HG03565 (cell line): ENCODE measurements around the gene ATP1A2.
"Not testable (repeated sequence)": the region's sequence is repeated elsewhere in the genome, so short reads cannot be mapped to it uniquely, and the experiment has no call there.

Experiments
- ATAC-seq: cut with Tn5 transposase; IDR thresholded peaks from one replicate; pipeline ENCODE4 v1.9.1; 2021; ENCODE audit warnings: mild to moderate bottlenecking, moderate library complexity; ENCODE audit not compliant: unreplicated experiment

ATP1A2 gene

DNA sequence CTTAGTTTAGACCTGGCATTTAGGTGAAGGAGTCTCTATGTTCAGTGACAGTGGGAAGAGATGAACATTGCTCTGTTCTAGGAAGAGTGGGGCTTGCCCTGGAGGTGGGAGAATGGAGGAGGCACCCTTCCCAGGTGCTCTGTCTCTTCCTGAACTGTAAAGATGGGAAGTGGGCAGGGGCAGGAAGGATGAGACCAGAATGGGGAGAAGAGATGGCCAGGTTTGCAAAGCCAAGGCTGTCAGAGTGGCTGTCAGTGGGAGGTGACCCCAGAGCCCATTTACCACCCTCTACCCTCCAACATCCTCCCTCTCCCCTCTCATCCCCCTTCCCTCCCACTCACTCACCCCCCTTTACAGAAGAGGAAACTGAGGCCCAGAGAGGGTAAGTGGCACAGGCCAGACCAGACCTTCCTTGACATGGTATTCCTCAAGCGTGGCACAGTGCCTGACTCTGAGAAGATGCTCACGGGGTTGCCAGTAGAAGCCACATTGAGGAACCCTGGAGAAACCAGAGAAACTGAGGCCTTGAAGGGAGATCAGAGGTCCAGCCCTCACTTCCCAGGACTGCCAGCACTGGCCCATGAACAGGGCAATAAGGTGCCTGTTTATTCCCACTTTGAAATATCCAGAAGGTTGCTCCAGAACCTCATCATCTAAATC, 15.7 kb upstream of the ATP1A2 start:
- ATAC-seq, result no peak

- ATAC-seq, result no peak
These were observed 14.4 kb upstream of the ATP1A2 start for GRCh38 chr1:160101037-160101716.

DNA sequence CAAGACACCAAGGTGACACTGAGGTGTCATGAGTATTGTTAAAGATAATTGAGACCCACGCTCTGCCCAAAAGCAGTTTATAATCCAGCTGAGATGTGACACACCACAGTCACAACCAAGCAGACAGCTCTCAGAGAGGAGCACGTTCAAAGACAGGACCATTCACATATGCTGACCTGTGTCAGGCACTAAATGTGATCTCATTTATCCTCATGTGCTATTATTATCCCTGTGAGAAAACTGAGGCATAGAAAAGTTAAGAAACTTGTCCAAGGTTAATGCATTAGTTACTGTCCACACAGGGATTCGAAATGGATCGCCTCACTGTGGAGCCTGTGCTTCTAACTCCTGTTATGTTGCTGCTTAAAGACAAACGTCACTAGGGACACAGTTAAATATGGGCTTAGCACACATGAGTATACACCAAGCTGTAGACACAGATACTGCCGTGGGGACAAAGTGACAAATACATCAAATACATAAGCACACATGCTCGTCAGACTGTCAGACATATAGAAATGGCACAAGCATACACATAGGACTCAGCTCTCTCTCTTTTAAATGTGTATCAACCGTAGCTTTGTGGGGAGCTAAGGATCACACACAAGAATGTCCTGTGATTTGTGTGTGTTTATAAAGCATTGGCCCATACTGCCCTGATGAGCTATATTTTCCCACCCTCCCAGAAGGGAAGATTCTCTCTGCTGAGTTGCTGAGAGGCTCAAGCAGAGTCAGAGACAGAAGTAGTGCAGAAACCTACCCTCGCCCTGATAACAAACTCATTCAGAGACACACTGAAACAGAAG, 13.6 kb upstream of the ATP1A2 start:
- no peak for ATAC-seq

GRCh38 chr1:160103658-160104408, 11.7 kb upstream of the ATP1A2 start:
- ATAC-seq, result no peak

DNA sequence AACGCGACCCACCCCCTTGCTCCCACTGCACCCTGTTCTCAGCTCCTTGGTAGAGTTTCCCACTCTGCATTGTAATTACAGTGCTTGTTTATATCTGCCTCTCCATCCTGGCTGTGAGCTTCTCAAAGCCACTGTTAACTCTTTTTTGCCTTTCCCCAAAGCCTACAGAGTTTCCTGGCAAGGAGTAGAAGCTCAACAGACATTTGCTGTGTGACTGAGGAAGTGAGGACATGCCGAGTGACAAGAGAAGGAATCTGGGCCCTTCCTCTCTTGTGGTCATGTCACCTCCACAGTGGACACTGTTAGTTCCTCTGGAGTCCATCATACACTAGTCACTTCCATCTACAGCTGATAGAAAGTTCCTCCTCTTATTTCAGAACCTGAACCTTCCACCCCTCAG, 11.1 kb upstream of the ATP1A2 start:
- ATAC-seq, result no peak

GRCh38 chr1:160105155-160105554, 10.4 kb upstream of the ATP1A2 start:
- no peak for ATAC-seq

DNA sequence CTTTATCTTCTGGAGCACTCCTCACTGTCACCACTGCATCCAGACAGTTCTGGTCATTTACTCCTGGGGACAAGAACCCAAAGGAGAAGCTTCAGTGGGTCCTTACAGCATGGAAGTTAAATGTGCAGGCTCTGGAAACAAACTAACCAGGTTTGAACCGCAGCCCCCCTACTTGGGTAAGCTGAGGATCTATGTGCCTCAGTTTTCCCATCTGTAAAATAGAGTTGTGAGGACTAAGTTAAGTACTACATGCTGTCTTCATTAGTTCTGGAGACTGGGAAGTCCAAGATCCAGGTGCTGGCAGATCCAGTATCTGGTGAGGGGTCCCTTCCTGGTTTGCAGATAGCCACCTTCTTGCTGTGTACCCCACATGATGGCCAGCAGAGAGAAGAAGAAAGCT, 8.0 kb upstream of the ATP1A2 start:
- ATAC-seq, result no peak

GRCh38 chr1:160108888-160109662, 6.5 kb upstream of the ATP1A2 start:
- ATAC-seq, result no peak

GRCh38 chr1:160109686-160110085, 5.9 kb upstream of the ATP1A2 start:
- ATAC-seq, result no peak

DNA sequence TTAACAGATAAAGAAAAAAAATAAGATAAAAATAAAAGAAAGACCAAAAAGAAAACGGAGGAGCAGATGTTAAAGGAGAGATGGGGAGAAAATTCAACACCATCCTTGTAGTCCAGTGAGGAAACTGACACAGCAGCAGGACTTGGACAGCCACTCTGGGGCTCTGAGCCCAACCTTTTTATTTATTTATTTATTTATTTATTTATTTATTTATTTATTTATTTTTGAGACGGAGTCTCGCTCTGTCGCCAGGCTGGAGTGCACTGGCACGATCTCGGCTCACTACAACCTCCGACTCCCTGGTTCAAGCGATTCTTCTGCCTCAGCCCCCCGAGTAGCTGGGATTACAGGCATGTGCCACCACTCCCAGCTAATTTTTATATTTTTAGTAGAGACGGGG, 4.1 kb upstream of the ATP1A2 start:
- not testable (repeated sequence) for ATAC-seq

- no peak for ATAC-seq
These were observed 3.2 kb upstream of the ATP1A2 start for GRCh38 chr1:160112357-160112756.

GRCh38 chr1:160113407-160113806, 2.2 kb upstream of the ATP1A2 start:
- no peak for ATAC-seq

DNA sequence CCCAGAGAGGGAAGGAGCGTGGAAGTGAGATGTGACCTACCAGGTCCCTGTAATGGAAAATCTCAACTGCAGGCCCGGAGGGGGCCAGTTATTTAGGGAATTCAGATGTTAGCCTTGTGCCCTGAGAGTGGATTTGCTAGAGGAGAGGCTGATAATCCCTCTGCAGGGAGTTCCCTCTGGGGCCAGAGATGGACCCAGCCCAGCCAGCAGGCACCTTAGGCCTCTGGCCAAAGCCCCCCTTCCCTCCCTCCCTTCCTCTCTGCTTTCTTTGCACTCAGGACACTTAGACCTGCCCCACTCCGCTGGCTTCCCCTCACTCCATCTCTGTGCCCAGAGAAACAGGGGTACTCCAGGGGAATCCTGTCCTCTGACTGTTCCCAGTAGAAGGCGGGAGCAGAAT, 1.5 kb upstream of the ATP1A2 start:
- ATAC-seq, result no peak

DNA sequence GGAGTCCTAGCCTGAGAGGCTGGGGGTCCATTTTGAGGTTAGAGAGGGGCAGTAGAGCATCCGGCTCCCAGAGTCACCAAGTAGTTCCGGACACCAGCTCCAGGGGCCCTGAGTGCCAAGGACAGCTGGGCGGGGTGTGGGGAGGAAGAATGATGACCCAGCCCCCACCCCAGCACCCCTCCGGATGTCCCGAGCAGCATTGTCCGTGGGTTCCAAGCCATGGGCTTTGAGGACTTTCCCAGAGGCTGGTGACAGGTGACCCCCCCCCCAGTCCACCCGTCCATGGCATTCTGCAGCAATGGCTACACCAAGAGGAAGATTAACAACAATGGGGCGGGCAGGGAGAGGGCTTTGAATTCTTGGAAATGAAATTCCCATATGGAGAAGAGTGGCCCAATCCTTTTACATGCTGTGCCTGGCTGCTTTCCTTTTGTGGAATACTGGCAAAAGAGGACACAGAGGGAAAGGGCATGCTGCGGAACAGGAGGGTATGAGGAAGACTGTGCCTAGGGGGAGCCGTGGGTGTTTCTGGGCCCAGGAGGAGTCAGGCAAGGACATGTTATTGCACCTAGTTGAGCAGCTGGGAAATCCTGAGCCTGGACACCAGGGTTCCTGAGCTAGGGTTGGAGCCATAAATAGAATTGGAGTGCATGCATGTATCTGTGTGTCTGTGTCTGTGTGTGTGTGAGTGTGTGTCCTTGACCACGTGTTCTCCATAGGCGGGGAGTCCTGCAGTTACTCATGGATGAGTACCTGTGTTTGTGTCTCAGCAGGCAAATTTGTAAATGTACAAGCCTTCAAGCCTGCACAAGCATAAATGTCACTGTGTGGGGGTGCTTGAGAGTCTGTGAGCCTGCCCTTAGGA, 956 bp downstream of the ATP1A2 start:
- ATAC-seq, result no peak

DNA sequence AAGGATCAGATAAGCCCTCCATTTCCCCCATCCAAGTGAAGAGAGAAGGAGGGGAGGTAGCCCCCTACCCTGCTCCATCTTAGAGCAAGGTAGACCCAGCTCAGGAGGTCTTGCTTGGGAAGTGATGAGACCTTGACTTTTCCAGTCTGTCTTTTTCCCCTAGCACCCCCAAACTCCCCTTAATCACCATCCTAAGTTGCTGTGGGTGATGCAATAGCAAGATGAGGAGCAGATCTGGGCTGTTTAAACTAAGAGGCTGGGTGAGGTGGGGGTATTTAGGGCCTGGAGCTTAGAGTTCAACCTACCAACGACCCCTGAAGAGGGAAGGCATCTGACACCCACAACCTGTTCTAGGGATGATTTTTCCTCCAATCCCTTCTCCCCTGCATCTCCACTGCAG, 1.7 kb downstream of the ATP1A2 start:
- ATAC-seq, result no peak

- no peak for ATAC-seq
These were observed 2.2 kb downstream of the ATP1A2 start for GRCh38 chr1:160117709-160118183.

- no peak for ATAC-seq
These were observed 3.4 kb downstream of the ATP1A2 start for GRCh38 chr1:160118928-160119327.

GRCh38 chr1:160120797-160121196, 5.2 kb downstream of the ATP1A2 start:
- ATAC-seq, result no peak

- no peak for ATAC-seq
These were observed 5.8 kb downstream of the ATP1A2 start for GRCh38 chr1:160121388-160121787.
